Measurements from ENCODE around the gene VCPKMT. TPM values are rescaled to one million over a fixed set of nuclear protein-coding genes. Genes with fewer than 3 reads are reported as not detected.

VCPKMT gene
- 10 to 100 TPM in 7 of 12 donors, 1 to 10 TPM in 4, not detected in 1; 7.6 to 14.4 (median 11.4) TPM for polyA plus RNA-seq (ENCODE audit: insufficient read length in 12 of 12)
- long read RNA-seq, donor 1, partial matches to known transcripts: 12 of 14 reads
- long read RNA-seq, donor 1, other reads (novel, unspliced or antisense): 0 of 14 reads
- long read RNA-seq, donor 2, partial matches to known transcripts: 0 of 4 reads
- long read RNA-seq, donor 2, other reads (novel, unspliced or antisense): 0 of 4 reads
- long read RNA-seq, donor 3, partial matches to known transcripts: 0 of 1 reads
- long read RNA-seq, donor 3, other reads (novel, unspliced or antisense): 0 of 1 reads
- long read RNA-seq, donor 4, partial matches to known transcripts: 0 of 2 reads
- long read RNA-seq, donor 4, other reads (novel, unspliced or antisense): 0 of 2 reads
- long read RNA-seq, donor 5, partial matches to known transcripts: 6 of 9 reads
- long read RNA-seq, donor 5, other reads (novel, unspliced or antisense): 0 of 9 reads
- long read RNA-seq, donor 6: 0 reads
- long read RNA-seq, donor 7, partial matches to known transcripts: 0 of 1 reads
- long read RNA-seq, donor 7, other reads (novel, unspliced or antisense): 0 of 1 reads
- long read RNA-seq, donor 8, partial matches to known transcripts: 0 of 2 reads
- long read RNA-seq, donor 8, other reads (novel, unspliced or antisense): 0 of 2 reads
- long read RNA-seq, donor 9, partial matches to known transcripts: 0 of 1 reads
- long read RNA-seq, donor 9, other reads (novel, unspliced or antisense): 0 of 1 reads
- long read RNA-seq, donor 10, partial matches to known transcripts: 0 of 2 reads
- long read RNA-seq, donor 10, other reads (novel, unspliced or antisense): 0 of 2 reads
- long read RNA-seq, donor 11, transcript VCPKMT-202 (6 exons, 1,761 nt): major isoform, 6 of 8 reads
- long read RNA-seq, donor 11, partial matches to known transcripts: 0 of 8 reads
- long read RNA-seq, donor 11, other reads (novel, unspliced or antisense): 0 of 8 reads

- DNase-seq: peak; percentile 94
Measured at GRCh38 chr14:50116181-50116956, at the start of gene VCPKMT. VCPKMT (minus strand) TSS chr14:50116572; CDS start chr14:50116552, 20 bp downstream.

- DNase-seq: no peak
Measured at GRCh38 chr14:50156111-50156510, 39.7 kb upstream of the VCPKMT start.

- no peak for DNase-seq
Measured at GRCh38 chr14:50148799-50149198, 32.4 kb upstream of the VCPKMT start.

GRCh38 chr14:50139192-50139591, 22.8 kb upstream of the VCPKMT start:
- no peak for DNase-seq

- no peak for DNase-seq
Measured at GRCh38 chr14:50127802-50128201, 11.4 kb upstream of the VCPKMT start.

- DNase-seq: no peak
Measured at GRCh38 chr14:50123062-50123461, 6.7 kb upstream of the VCPKMT start.

GRCh38 chr14:50122291-50122690, 5.9 kb upstream of the VCPKMT start:
- DNase-seq: no peak

GRCh38 chr14:50121486-50121885, 5.1 kb upstream of the VCPKMT start:
- DNase-seq: no peak

- DNase-seq: no peak
Measured at GRCh38 chr14:50117456-50117855, 1.1 kb upstream of the VCPKMT start.

- DNase-seq: no peak
Measured at GRCh38 chr14:50116966-50117365, 594 bp upstream of the VCPKMT start.

- DNase-seq: no peak
Measured at GRCh38 chr14:50113381-50114035, 2.9 kb downstream of the VCPKMT start.

- DNase-seq: no peak
Measured at GRCh38 chr14:50110323-50111037, 5.9 kb downstream of the VCPKMT start.

GRCh38 chr14:50109342-50109741, 7.0 kb downstream of the VCPKMT start:
- no peak for DNase-seq

GRCh38 chr14:50107850-50108249, 8.5 kb downstream of the VCPKMT start:
- no peak for DNase-seq

GRCh38 chr14:50106178-50106577, 10.2 kb downstream of the VCPKMT start:
- DNase-seq: no peak

- no peak for DNase-seq
Measured at GRCh38 chr14:50103558-50103957, 12.8 kb downstream of the VCPKMT start.

GRCh38 chr14:50101417-50101816, 15.0 kb downstream of the VCPKMT start:
- no peak for DNase-seq

GRCh38 chr14:50100805-50101204, 15.6 kb downstream of the VCPKMT start:
- DNase-seq: no peak

- DNase-seq: no peak
Measured at GRCh38 chr14:50099335-50099734, 17.0 kb downstream of the VCPKMT start.

GRCh38 chr14:50095895-50096294, 20.5 kb downstream of the VCPKMT start:
- no peak for DNase-seq
